Keratinocyte (primary cell): Measurements from ENCODE around the gene PTPN6. TPM values are rescaled to one million over a fixed set of nuclear protein-coding genes. Genes with fewer than 3 reads are reported as not detected.
A peak's percentile ranks its signal among the peaks of the same experiment; 100 is the strongest.

ENCODE experiments used
- DNase-seq: peaks from one replicate; pipeline ENCODE4 v3.0.0-alpha.2; 2011; ENCODE audit warnings: low read depth, missing footprints, low spot score
- FAIRE-seq: peaks from 2 replicates; lab custom pipeline; 2011; peaks lifted over from hg19 to GRCh38; lab: Jason Lieb, UNC
- H2AFZ ChIP-seq: 2 replicates; pipeline ENCODE4 v1.6.0; 2012; ENCODE audit warnings: low read length, control low read depth, inconsistent platforms; ENCODE audit not compliant: control insufficient read depth
- H3K27ac ChIP-seq: 2 replicates; pipeline ENCODE4 v1.5.1; 2011; ENCODE audit warnings: low read length; ENCODE audit not compliant: control insufficient read depth, insufficient read depth
- H3K27me3 ChIP-seq: 3 replicates; pipeline ENCODE4 v1.6.0; 2011; ENCODE audit warnings: low read length; ENCODE audit not compliant: control insufficient read depth, insufficient read depth; ENCODE audit errors: extremely low read depth
- H3K36me3 ChIP-seq, 2 experiments: 2 replicates in 1 of 2; 3 replicates in 1 of 2; pipeline ENCODE4 v1.5.1; 2011; ENCODE audit warnings: low read length in 2 of 2, mild to moderate bottlenecking in 1 of 2; ENCODE audit not compliant: control insufficient read depth in 2 of 2, insufficient read depth in 2 of 2; ENCODE audit errors: extremely low read depth in 1 of 2
- H3K4me1 ChIP-seq: 3 replicates; pipeline ENCODE4 v1.5.1; 2011; ENCODE audit warnings: low read length; ENCODE audit not compliant: control insufficient read depth, insufficient read depth; ENCODE audit errors: extremely low read depth
- H3K4me2 ChIP-seq: 3 replicates; pipeline ENCODE4 v1.6.0; 2011; ENCODE audit warnings: low read depth, low read length; ENCODE audit not compliant: control insufficient read depth, insufficient read depth; ENCODE audit errors: extremely low read depth
- H3K4me3 ChIP-seq, 3 experiments: fragments of 200-600 bp in 1 of 3; sonication (generic) in 1 of 3; 2 replicates in 2 of 3; 3 replicates in 1 of 3; pipeline ENCODE4 v1.5.1; 2011 to 2016; ENCODE audit warnings: low read length in 3 of 3, mild to moderate bottlenecking in 3 of 3, control low read depth in 2 of 3, inconsistent platforms in 1 of 3, low read depth in 1 of 3, mixed read lengths in 1 of 3, mixed run types in 1 of 3, moderate library complexity in 1 of 3; ENCODE audit not compliant: control insufficient read depth in 2 of 3, insufficient read depth in 2 of 3; ENCODE audit errors: extremely low read depth in 1 of 3
- H3K79me2 ChIP-seq: 2 replicates; pipeline ENCODE4 v1.6.0; 2012; ENCODE audit warnings: low read length; ENCODE audit not compliant: control insufficient read depth, insufficient read depth
- H3K9ac ChIP-seq: 3 replicates; pipeline ENCODE4 v1.6.0; 2011; ENCODE audit warnings: low read length; ENCODE audit not compliant: control insufficient read depth, insufficient read depth; ENCODE audit errors: extremely low read depth
- H3K9me1 ChIP-seq: 3 replicates; pipeline ENCODE4 v1.6.0; 2011; ENCODE audit warnings: low read length; ENCODE audit not compliant: control insufficient read depth, insufficient read depth; ENCODE audit errors: extremely low read depth
- H3K9me3 ChIP-seq: 2 replicates; pipeline ENCODE4 v1.5.1; 2012; ENCODE audit warnings: low read depth, low read length; ENCODE audit not compliant: control insufficient read depth
- H4K20me1 ChIP-seq: 3 replicates; pipeline ENCODE4 v1.6.0; 2011; ENCODE audit warnings: low read length; ENCODE audit not compliant: control insufficient read depth, insufficient read depth; ENCODE audit errors: extremely low read depth
- CTCF ChIP-seq, 3 experiments: IDR thresholded peaks in 1 of 3; conservative IDR thresholded peaks in 1 of 3; optimal IDR thresholded peaks in 1 of 3; 2 replicates in 2 of 3; 3 replicates in 1 of 3; pipeline versions ENCODE3 to v1.5.1; 2011; ENCODE audit warnings: low read length in 3 of 3, mild to moderate bottlenecking in 3 of 3, moderate library complexity in 2 of 3, control low read depth in 1 of 3, inconsistent platforms in 1 of 3; ENCODE audit not compliant: insufficient read depth in 2 of 3; ENCODE audit errors: extremely low read depth in 1 of 3
- EZH2 ChIP-seq: IDR thresholded peaks from one replicate; pipeline ENCODE4 v1.6.1; 2012; ENCODE audit warnings: inconsistent platforms, mild to moderate bottlenecking, low read length, moderate library complexity
- dilution Hi-C: fragments of 300-500 bp; cut with MboI; formaldehyde crosslinking; loops from one replicate; pipeline ENCODE4 v1.7.0; 2020; ENCODE audit warnings: low sequenced_read_pairs; ENCODE audit not compliant: extremely low pct_ligation_motif_present
- polyA plus RNA-seq, 5 experiments: library from polyadenylated mRNA; depleted of rRNA in 3 of 5; stranded (reverse) in 3 of 5; stranded (forward) in 1 of 5; unstranded in 1 of 5; fragments of >200 nt; gene quantifications; 1 replicate in 1 of 5; 2 replicates in 3 of 5; 3 replicates in 1 of 5; pipeline versions ENCODE4 v1.2.1 to v1.2.3, GENCODE V29; 2011 to 2012; ENCODE audit warnings: missing spikeins in 2 of 5, low read depth in 1 of 5, low replicate concordance in 1 of 5

The PTPN6 gene
- polyA plus RNA-seq, 1 donor (not counting 4 experiments of a cell fraction or from before 2014, with no cell fraction given) = 18.7 TPM

GRCh38 chr12:6965714-6966113 lies 14.6 kb downstream of the PTPN6 start:
- Histone ChIP-seq H3K9me3 (no peaks in the 10 kb centered on the region), H3K4me1 (peaks cover 51% of the 10 kb centered on the region), H3K27me3 (no peaks in the 10 kb centered on the region), H3K27ac (peak overlapping the region; percentile 95), H2AFZ (no peak overlapping the region), H3K36me3 (peaks cover 22 to 47% of the 10 kb centered on the region in 2 experiments), H3K9me1 (peaks cover 3% of the 10 kb centered on the region), H3K9ac (peak overlapping the region; percentile 99), H4K20me1 (peaks cover 8% of the 10 kb centered on the region), H3K4me2 (peak overlapping the region; percentile 93), H3K79me2 (peaks cover 71% of the 10 kb centered on the region), H3K4me3 (peak overlapping the region in 1 of 3 experiments; percentile 15)
- no peak for FAIRE-seq
- DNase-seq = no peak
- dilution Hi-C loops = no loop called here
- TF ChIP-seq EZH2 = no peak
- no peak for TF ChIP-seq CTCF (optimal IDR thresholded peaks at IDR 0.05 in 1 of 3, IDR thresholded peaks at IDR 0.05 in 1 of 3, conservative IDR thresholded peaks at IDR 0.05 in 1 of 3; ENCODE audit: extremely low read depth in 1 of 3, insufficient read depth in 2 of 3, low read length in 3 of 3)

- Histone ChIP-seq H3K4me3 (no peak overlapping the region), H2AFZ (no peak overlapping the region), H3K4me2 (no peak overlapping the region), H3K36me3 (peaks cover 22 to 47% of the 10 kb centered on the region in 2 experiments), H4K20me1 (peaks cover 8% of the 10 kb centered on the region), H3K4me1 (peaks cover 48% of the 10 kb centered on the region), H3K9me3 (no peaks in the 10 kb centered on the region), H3K9ac (no peak overlapping the region), H3K79me2 (peaks cover 77% of the 10 kb centered on the region), H3K27me3 (no peaks in the 10 kb centered on the region), H3K9me1 (peaks cover 3% of the 10 kb centered on the region), H3K27ac (no peak overlapping the region)
- no peak for TF ChIP-seq CTCF (optimal IDR thresholded peaks at IDR 0.05 in 1 of 3, IDR thresholded peaks at IDR 0.05 in 1 of 3, conservative IDR thresholded peaks at IDR 0.05 in 1 of 3; ENCODE audit: extremely low read depth in 1 of 3, insufficient read depth in 2 of 3, low read length in 3 of 3)
- no peak for TF ChIP-seq EZH2
- no peak for FAIRE-seq
- dilution Hi-C loops = no loop called here
- DNase-seq = no peak
These were observed 15.2 kb downstream of the PTPN6 start for GRCh38 chr12:6966351-6966750.
